Measurements from ENCODE around the gene PIP5KL1. TPM values are rescaled to one million over a fixed set of nuclear protein-coding genes. Genes with fewer than 3 reads are reported as not detected.
A peak's percentile ranks its signal among the peaks of the same experiment; 100 is the strongest.

PIP5KL1 gene
- total RNA-seq, 1 experiment from 2014 or later: 7.8 TPM

DNA sequence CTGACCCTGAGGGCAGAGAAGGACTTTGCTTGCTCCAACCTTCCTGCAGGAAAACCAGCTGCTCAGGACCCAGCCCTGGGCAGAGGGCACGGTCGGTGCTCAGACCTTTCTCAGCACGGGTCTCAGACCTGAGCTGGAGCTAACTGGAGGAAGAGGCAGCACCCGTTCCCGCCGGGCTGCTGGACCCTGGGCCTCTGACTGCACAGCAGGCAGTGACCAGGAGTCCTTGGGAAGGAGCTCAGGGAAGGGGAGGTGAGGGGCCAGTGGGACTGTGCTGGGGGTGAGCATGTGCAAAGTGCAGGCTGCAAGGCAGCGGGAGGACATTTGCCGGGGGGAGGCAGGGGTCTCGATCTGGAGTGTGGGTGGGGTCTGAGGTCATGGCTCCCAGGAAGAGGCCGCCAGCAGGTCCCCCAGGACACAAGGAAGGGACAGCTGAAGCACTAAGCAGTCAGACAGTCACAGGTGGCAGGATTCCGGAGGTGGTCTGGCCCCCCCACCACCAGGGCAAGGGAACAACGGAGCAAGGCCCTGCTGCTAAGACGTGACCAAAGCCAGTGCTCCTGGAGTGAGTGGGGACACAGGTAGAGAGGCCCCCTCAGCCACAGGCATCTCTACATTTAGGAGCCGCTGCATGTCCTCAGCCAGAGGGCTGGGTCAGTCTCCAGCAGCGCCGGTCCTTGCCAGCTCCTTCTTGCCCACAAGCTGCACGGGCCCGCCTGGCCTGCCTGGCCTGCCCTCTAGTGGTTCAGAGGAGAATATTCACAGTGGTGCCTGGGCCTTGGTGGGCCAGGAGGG is 11.8 kb upstream of the PIP5KL1 start:
- H3K27me3 ChIP-seq (ENCODE audit: control insufficient read depth, insufficient read depth, low read length): no peaks in the 10 kb centered on the region
- no TSS peak for BruUV-seq (replicated peaks)
- peaks cover 7% of the 10 kb centered on the region for H3K36me3 ChIP-seq (ENCODE audit: control insufficient read depth, insufficient read depth, low read length)
- DNase-seq (ENCODE audit: low read depth, low spot score) (no peak), ATAC-seq (0 out of 2 replicates have a peak, but pooled peaks have one; percentile 6)
- intact Hi-C loops (cut with micrococcal nuclease; ENCODE audit: unreplicated experiment): loop anchor here (5.0 kb wide), 2 partner anchors 35 to 95 kb away; no protein-coding TSS in a partner anchor
- H3K27ac ChIP-seq (ENCODE audit: low read length): peak overlapping the region; percentile 93
- TF ChIP-seq POLR2AphosphoS5 (IDR thresholded peaks at IDR 0.05; ENCODE audit: low read depth, low read length) (0 out of 2 replicates have a peak, but pooled peaks have one; percentile 11), TCF7L2 (IDR thresholded peaks at IDR 0.05; ENCODE audit: low read depth, low read length) (no peak)
- TF ChIP-seq, protein P1, sequence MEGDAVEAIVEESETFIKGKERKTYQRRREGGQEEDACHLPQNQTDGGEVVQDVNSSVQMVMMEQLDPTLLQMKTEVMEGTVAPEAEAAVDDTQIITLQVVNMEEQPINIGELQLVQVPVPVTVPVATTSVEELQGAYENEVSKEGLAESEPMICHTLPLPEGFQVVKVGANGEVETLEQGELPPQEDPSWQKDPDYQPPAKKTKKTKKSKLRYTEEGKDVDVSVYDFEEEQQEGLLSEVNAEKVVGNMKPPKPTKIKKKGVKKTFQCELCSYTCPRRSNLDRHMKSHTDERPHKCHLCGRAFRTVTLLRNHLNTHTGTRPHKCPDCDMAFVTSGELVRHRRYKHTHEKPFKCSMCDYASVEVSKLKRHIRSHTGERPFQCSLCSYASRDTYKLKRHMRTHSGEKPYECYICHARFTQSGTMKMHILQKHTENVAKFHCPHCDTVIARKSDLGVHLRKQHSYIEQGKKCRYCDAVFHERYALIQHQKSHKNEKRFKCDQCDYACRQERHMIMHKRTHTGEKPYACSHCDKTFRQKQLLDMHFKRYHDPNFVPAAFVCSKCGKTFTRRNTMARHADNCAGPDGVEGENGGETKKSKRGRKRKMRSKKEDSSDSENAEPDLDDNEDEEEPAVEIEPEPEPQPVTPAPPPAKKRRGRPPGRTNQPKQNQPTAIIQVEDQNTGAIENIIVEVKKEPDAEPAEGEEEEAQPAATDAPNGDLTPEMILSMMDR (IDR thresholded peaks at IDR 0.05): peak; percentile 85
- POLR2A ChIA-PET: interaction anchor here (0.6 kb wide), 1 partner anchor 56 kb away, joined by 5 read pairs; no protein-coding TSS in a partner anchor
- in situ Hi-C loops (cut with HindIII; ENCODE audit: low pct_unique_long_range_greater_than_20kb, low sequenced_read_pairs): loop anchor here (25.0 kb wide), 1 partner anchor 145 kb away; no protein-coding TSS in a partner anchor
- H3K9me3 ChIP-seq (ENCODE audit: control insufficient read depth, insufficient read depth, low read depth, low read length): no peaks in the 10 kb centered on the region
- CTCF ChIA-PET: interaction anchor here (0.6 to 1.0 kb wide), 3 partner anchors 57 to 131 kb away, joined by 3 to 5 read pairs (median 3); no protein-coding TSS in a partner anchor
- H3K4me3 ChIP-seq (ENCODE audit: low read depth in 2 of 2, low read length in 2 of 2): no peak overlapping the region
- H3K4me1 ChIP-seq (ENCODE audit: control insufficient read depth, insufficient read depth, low read length): peaks cover 70% of the 10 kb centered on the region

GRCh38 chr9:127941961-127942215 is 11.3 kb upstream of the PIP5KL1 start:
- in situ Hi-C loops (cut with HindIII; ENCODE audit: low pct_unique_long_range_greater_than_20kb, low sequenced_read_pairs): loop anchor here (25.0 kb wide), 1 partner anchor 145 kb away; no protein-coding TSS in a partner anchor
- Histone ChIP-seq H3K4me3 (ENCODE audit: low read depth in 2 of 2, low read length in 2 of 2) (no peak overlapping the region), H3K36me3 (ENCODE audit: control insufficient read depth, insufficient read depth, low read length) (peaks cover 11% of the 10 kb centered on the region), H3K4me1 (ENCODE audit: control insufficient read depth, insufficient read depth, low read length) (peaks cover 70% of the 10 kb centered on the region), H3K27ac (ENCODE audit: low read length) (peak overlapping the region; percentile 93), H3K27me3 (ENCODE audit: control insufficient read depth, insufficient read depth, low read length) (no peaks in the 10 kb centered on the region), H3K9me3 (ENCODE audit: control insufficient read depth, insufficient read depth, low read depth, low read length) (no peaks in the 10 kb centered on the region)
- no TSS peak for BruUV-seq (replicated peaks)
- no peak for DNase-seq (ENCODE audit: low read depth, low spot score)
- ChIA-PET POLR2A (no interaction called here), CTCF (interaction anchor here (0.9 to 1.0 kb wide), 2 partner anchors 57 to 75 kb away, joined by 3 to 5 read pairs; no protein-coding TSS in a partner anchor)
- TF ChIP-seq REST (IDR thresholded peaks at IDR 0.05; ENCODE audit: insufficient read depth in 1 of 2, low read depth in 2 of 2, low read length in 1 of 2): no peak
- no peak for TF ChIP-seq TCF7L2 (IDR thresholded peaks at IDR 0.05; ENCODE audit: low read depth, low read length)
- no peak for TF ChIP-seq SIN3A (IDR thresholded peaks at IDR 0.05; ENCODE audit: borderline replicate concordance, insufficient read depth, low read depth, low read length)
- TF ChIP-seq, protein P1 (IDR thresholded peaks at IDR 0.05): no peak
- 0 out of 2 replicates have a peak, but pooled peaks have one; percentile 0 for TF ChIP-seq POLR2AphosphoS5 (IDR thresholded peaks at IDR 0.05; ENCODE audit: low read depth, low read length)
- ATAC-seq: no peak
- intact Hi-C loops (cut with micrococcal nuclease; ENCODE audit: unreplicated experiment): loop anchor here (5.0 kb wide), 2 partner anchors 35 to 95 kb away; no protein-coding TSS in a partner anchor

Measured in Panc1 (cell line).